Natural killer cell (primary cell): Measurements from ENCODE around the gene SH3PXD2A. TPM values are rescaled to one million over a fixed set of nuclear protein-coding genes. Genes with fewer than 3 reads are reported as not detected.

Experiments used
- ATAC-seq, 3 donors: fragments of 150-1000 bp in 2 of 3; fragments of 200-7000 bp in 1 of 3; cut with Tn5 transposase; 1 replicate in 1 of 3; 2 replicates in 2 of 3; pipeline ENCODE4 v1.10.0; 2021; ENCODE audit warnings: mild to moderate bottlenecking in 2 of 3, moderate library complexity in 2 of 3
- DNase-seq, 2 donors: peaks; one replicate each; pipeline versions ENCODE4 v3.0.0 to v3.0.0-alpha.2; 2013 to 2021; ENCODE audit warnings: mixed read lengths in 1 of 2
- H3K27ac ChIP-seq: one replicate; pipeline ENCODE4 v1.5.1; 2013; ENCODE audit warnings: mild to moderate bottlenecking, low read length
- H3K27me3 ChIP-seq: one replicate; pipeline ENCODE4 v1.6.1; 2013; ENCODE audit warnings: low read length; ENCODE audit not compliant: control insufficient read depth, insufficient read depth
- H3K36me3 ChIP-seq: one replicate; pipeline ENCODE4 v1.6.1; 2013; ENCODE audit warnings: low read length; ENCODE audit not compliant: control insufficient read depth, insufficient read depth
- H3K4me1 ChIP-seq: one replicate; pipeline ENCODE4 v1.6.1; 2013; ENCODE audit warnings: low read length; ENCODE audit not compliant: control insufficient read depth, insufficient read depth
- H3K4me3 ChIP-seq: one replicate; pipeline ENCODE4 v1.5.1; 2013; ENCODE audit warnings: low read length
- H3K9me3 ChIP-seq: one replicate; pipeline ENCODE4 v1.6.1; 2013; ENCODE audit warnings: low read length; ENCODE audit not compliant: control insufficient read depth, insufficient read depth
- H3K27ac Mint-ChIP-seq, 2 donors: one replicate each; pipeline ENCODE4 v1.8.0; 2022; ENCODE audit warnings: mild to moderate bottlenecking in 2 of 2, mixed read lengths in 2 of 2, moderate library complexity in 1 of 2
- H3K27me3 Mint-ChIP-seq, 2 donors: one replicate each; pipeline ENCODE4 v1.8.0; 2022; ENCODE audit warnings: low read depth in 2 of 2, mixed read lengths in 2 of 2
- H3K36me3 Mint-ChIP-seq: one replicate; pipeline ENCODE4 v1.8.0; 2022; ENCODE audit warnings: mixed read lengths
- H3K4me1 Mint-ChIP-seq, 2 donors: one replicate each; pipeline ENCODE4 v1.8.0; 2022; ENCODE audit warnings: mixed read lengths in 2 of 2
- H3K4me3 Mint-ChIP-seq: one replicate; pipeline ENCODE4 v1.8.0; 2022; ENCODE audit warnings: mild to moderate bottlenecking, moderate library complexity, mixed read lengths
- H3K9me3 Mint-ChIP-seq, 2 donors: one replicate each; pipeline ENCODE4 v1.8.0; 2022; ENCODE audit warnings: mixed read lengths in 2 of 2
- CTCF ChIP-seq: fragments of 200-600 bp; IDR thresholded peaks from one replicate; pipeline ENCODE4 v1.8.0; 2022; ENCODE audit warnings: antibody characterized with exemption
- WGBS: methylation state at CpG from one replicate; pipeline ENCODE4 v1.1.7; 2013; ENCODE audit warnings: missing lambda C conversion rate; ENCODE audit not compliant: insufficient coverage; 5-methylcytosine and 5-hydroxymethylcytosine counted together
- intact Hi-C: fragments of 100-400 bp; cut with micrococcal nuclease; formaldehyde crosslinking; loops from one replicate; pipeline ENCODE4 v1.14.2; 2022
- total RNA-seq, 4 donors: library from RNA; stranded (reverse); fragments of 120-200 nt in 1 of 4; gene quantifications; one replicate each; pipeline versions ENCODE4 v1.2.3 to v1.2.4, GENCODE V29; 2013 to 2022

The SH3PXD2A gene
- total RNA-seq, 3 donors from 2014 or later (not counting 1 experiment from before 2014, with no cell fraction given), result 3.3 to 7.0 (median 4.9) TPM

- no peak for TF ChIP-seq CTCF
- Mint-ChIP-seq H3K4me3 (peak overlapping the region; percentile 95), H3K9me3 (peaks cover 0 to 3% of the 10 kb centered on the region in 2 donors), H3K4me1 (peaks cover 15 to 19% of the 10 kb centered on the region in 2 donors), H3K27ac (peak overlapping the region; percentile 85 to 94), H3K36me3 (no peaks in the 10 kb centered on the region), H3K27me3 (no peaks in the 10 kb centered on the region)
- peak overlapping the region; percentile 81 for H3K27ac ChIP-seq
- no peaks in the 10 kb centered on the region for H3K9me3 ChIP-seq
- peak; percentile 50 to 78 for DNase-seq
- H3K4me1 ChIP-seq, result peaks cover 24% of the 10 kb centered on the region
- peak; percentile 82 to 90 (median 86) for ATAC-seq
- WGBS, result 30% methylated on average over 11 of the region's 11 CpGs
- intact Hi-C loops, result no loop called here
- H3K27me3 ChIP-seq, result no peaks in the 10 kb centered on the region
- H3K4me3 ChIP-seq, result peak overlapping the region; percentile 86
- no peaks in the 10 kb centered on the region for H3K36me3 ChIP-seq
Measured at GRCh38 chr10:103659674-103660363, 195.6 kb downstream of the SH3PXD2A start.

- Mint-ChIP-seq H3K4me1 (peaks cover 10 to 15% of the 10 kb centered on the region in 2 donors), H3K4me3 (peak overlapping the region; percentile 40), H3K27me3 (no peaks in the 10 kb centered on the region), H3K27ac (peak overlapping the region; percentile 48 to 61), H3K9me3 (peaks cover 0 to 3% of the 10 kb centered on the region in 2 donors), H3K36me3 (no peaks in the 10 kb centered on the region)
- Histone ChIP-seq H3K36me3 (no peaks in the 10 kb centered on the region), H3K27me3 (no peaks in the 10 kb centered on the region), H3K9me3 (no peaks in the 10 kb centered on the region), H3K27ac (no peak overlapping the region), H3K4me3 (no peak overlapping the region), H3K4me1 (peaks cover 24% of the 10 kb centered on the region)
- 96% methylated on average over 4 of the region's 4 CpGs for WGBS
- DNase-seq (no peak), ATAC-seq (no peak)
- no peak for TF ChIP-seq CTCF
- intact Hi-C loops, result no loop called here
Measured at GRCh38 chr10:103658049-103658577, 197.3 kb downstream of the SH3PXD2A start.

- 100% methylated on average over 4 of the region's 4 CpGs for WGBS
- no peaks in the 10 kb centered on the region for H3K36me3 ChIP-seq
- H3K4me3 ChIP-seq, result no peak overlapping the region
- Mint-ChIP-seq H3K27me3 (no peaks in the 10 kb centered on the region), H3K4me1 (peaks cover 8 to 13% of the 10 kb centered on the region in 2 donors), H3K27ac (no peak overlapping the region), H3K36me3 (no peaks in the 10 kb centered on the region), H3K4me3 (peak overlapping the region; percentile 22), H3K9me3 (peaks cover 0 to 3% of the 10 kb centered on the region in 2 donors)
- peaks cover 24% of the 10 kb centered on the region for H3K4me1 ChIP-seq
- no peak for TF ChIP-seq CTCF
- ATAC-seq, result no peak
- intact Hi-C loops, result no loop called here
- no peaks in the 10 kb centered on the region for H3K9me3 ChIP-seq
- no peaks in the 10 kb centered on the region for H3K27me3 ChIP-seq
- no peak overlapping the region for H3K27ac ChIP-seq
- DNase-seq, result no peak
Measured at GRCh38 chr10:103657061-103657591, 198.2 kb downstream of the SH3PXD2A start.
